HG02970 (cell line): ENCODE data around the gene CACNA1G.

Source experiments
- ATAC-seq: cut with Tn5 transposase; IDR thresholded peaks from one replicate; pipeline ENCODE4 v1.9.1; 2021; ENCODE audit warnings: mild to moderate bottlenecking, moderate library complexity, moderate number of reproducible peaks; ENCODE audit not compliant: unreplicated experiment, low FRiP score

CACNA1G gene

DNA sequence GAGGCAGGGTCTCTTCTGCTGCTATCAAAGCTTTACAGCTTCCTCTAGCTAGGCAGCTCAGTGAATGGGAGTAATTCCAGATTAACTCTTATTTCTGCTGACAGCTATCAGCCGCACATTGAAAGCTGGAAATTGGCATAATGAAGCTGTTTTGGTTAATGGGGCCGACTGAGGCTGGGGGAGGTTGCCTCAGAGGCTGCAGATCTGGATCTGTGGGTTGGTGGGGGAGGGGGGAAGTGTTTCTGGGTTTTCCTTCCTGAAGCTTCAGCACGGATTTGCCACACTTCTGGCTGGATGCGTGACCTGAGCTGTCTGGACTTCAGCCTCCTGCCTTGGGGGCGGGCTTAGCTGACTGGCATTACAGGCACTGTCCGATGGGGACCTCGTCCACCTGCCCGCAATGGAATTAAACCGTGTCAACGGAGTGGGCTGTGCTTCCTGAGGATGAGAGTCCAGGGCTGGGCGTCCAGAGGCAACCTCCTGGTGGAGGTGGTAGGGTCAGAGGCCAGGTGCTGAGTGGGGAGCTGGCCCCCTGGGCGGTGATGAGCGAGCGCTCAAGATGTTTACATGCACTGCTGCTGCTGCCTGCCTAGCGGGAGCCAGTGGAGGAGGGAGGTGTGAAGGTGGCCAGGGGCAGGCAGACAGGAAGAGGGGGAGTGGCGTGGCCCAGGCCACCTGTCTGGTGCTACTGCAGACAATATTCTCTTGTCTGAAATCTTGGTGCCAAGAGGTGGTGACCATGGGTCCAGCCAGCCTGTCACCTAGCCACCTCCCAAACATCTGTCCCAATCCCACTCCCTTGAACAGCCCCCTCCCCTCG lies 67.5 kb downstream of the CACNA1G start:
- no peak for ATAC-seq

- ATAC-seq: no peak
Measured at GRCh38 chr17:50629902-50630301, 69.4 kb downstream of the CACNA1G start.

- no peak for ATAC-seq
Measured at GRCh38 chr17:50630524-50631194, 70.1 kb downstream of the CACNA1G start.

DNA sequence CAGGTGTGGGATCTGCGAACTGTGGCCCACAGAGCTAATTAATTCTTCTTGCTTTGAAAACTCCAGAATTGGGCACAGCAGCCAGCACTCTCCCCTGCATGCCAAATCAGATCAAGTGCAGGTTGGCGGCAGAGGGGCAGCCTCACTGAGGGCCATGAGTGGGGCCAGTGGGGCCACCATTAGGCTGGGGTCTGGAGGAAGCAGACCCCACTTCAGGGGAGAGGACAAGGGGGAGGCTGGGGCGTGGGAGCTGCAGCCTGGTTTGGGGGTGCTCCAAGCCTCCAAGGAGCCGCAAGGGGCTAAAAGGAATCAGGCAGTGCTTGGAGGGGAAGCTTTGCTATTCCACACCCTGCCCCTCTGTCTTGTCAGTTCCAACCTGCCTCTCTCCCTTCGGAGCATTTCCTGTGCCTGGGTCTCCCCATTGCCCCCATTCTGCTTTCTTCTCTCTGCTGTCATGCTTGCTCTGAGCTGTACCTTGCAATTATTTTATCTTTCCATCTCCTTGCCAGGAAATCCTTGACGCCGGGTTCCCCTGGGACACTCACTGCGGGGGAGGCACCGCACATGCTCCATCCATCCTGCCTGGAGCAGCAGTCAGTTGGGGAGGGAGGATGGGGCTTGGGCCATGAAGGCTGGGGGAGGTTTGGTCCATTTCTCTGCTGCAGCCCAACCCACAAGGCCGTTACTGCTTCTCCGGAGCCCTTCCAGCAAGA lies 70.8 kb downstream of the CACNA1G start:
- ATAC-seq: no peak

DNA sequence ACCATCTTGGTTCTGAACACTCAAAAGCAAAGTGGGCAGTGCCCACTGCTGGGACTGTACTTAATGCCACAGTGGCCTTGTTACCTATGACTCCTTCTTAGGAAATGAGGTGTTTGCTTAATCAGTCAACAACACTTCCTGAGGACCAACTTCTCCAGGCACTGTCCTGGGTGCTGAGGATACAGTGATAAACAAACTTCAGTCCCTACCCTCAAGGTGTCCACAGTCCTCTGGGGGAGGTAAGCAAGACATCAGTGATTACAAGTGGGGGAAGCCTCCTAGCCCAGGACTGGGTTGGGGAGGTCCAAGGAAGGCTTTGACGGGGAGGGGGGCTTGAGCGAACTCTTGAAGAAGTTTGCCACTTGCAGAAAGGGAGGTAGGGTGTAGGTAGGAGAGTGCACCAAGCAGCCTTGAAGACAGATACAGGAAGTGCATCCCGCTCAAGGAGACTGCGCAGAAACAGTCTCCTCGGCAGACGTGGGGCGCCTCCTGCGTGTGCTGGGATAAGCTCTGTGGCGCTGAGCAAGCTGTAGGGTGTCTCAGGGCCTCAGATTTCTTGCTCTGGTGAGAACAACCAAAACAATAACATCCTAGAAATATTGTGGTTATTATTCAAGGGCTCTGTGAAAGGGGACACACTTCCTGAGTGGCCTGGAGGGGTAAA lies 71.5 kb downstream of the CACNA1G start:
- no peak for ATAC-seq

- ATAC-seq: no peak
Measured at GRCh38 chr17:50632637-50633036, 72.1 kb downstream of the CACNA1G start.

GRCh38 chr17:50633683-50634082 lies 73.2 kb downstream of the CACNA1G start:
- no peak for ATAC-seq

GRCh38 chr17:50634224-50634914 lies 73.9 kb downstream of the CACNA1G start, which contains the start of gene ABCC3:
Gene ABCC3, plus strand, starts transcription at chr17:50634881. Its CDS starts 56 bp downstream, at chr17:50634937.
- ATAC-seq: no peak

DNA sequence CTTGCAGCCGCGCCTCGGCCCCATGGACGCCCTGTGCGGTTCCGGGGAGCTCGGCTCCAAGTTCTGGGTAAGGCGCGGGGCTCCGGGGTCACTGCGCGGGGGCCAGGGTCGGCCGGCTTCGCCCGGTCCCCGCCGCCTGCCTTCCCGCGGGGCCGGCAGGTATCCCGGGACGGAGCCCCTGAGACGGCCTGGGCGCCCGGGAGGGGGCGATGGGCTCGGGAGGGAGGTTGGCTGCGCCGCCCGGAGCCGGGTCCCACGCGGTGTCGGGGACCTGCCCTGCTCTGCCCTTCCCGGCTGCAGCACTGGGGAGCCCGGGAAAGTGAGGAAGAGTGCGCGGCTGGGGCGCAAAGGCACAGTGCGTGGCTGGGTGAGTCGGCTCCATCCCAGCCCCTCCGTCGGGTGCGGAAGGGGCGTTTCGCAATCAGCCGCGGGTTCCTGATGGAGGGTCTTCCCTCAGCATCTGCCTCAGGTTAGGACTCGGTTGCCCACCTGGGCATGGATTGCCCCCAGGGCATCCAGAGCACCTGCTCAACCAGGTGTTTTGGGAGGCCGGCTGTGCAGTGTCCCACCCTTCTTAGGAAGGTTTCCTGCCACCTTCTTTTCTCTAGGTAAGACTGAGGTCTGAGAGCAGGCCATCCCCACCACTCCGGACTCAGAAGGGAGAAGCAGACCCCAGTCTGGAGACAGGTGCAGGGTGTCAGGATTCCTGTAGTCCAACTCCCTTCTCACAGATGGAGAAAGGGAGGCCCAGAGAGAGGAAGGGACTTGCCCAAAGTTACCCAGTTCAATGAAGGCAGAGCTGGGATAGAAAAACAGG lies 74.6 kb downstream of the CACNA1G start:
- ATAC-seq: no peak

DNA sequence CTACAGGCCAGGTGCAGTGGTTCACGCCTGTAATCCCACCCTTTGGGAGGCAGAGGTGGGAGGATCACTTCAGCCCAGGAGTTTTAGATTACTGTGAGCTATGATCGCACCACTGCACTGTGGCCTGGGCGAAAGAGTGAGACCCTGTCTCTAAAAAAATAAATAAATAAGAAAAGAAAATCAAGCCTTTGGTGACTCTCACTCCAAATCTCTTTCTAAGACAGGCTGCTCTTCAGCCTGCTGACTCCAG lies 75.1 kb downstream of the CACNA1G start:
- no peak for ATAC-seq

GRCh38 chr17:50635982-50636803 lies 75.7 kb downstream of the CACNA1G start:
- ATAC-seq: no peak

DNA sequence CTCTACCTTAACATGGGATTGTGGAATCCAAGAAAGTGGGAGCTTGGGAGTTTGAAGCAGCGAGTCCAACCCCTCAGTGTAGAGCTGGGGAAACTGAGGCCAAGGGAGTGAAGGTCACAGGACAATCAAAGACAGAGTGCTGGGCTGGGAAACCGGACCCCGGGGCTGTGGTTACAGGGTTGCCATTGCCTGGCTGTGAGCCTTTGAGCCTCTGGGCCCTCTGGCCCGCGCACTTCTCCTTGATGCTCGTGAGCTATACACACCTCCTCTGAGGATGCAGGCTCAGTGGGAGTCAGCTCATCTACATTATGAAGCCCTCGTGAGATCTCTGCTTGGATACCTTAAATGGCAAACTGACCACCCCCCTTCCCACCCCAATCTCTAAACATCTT lies 76.3 kb downstream of the CACNA1G start:
- ATAC-seq: no peak

GRCh38 chr17:50637829-50638605 lies 77.5 kb downstream of the CACNA1G start:
- ATAC-seq: no peak

GRCh38 chr17:50638606-50638965 lies 78.1 kb downstream of the CACNA1G start:
- ATAC-seq: no peak

- ATAC-seq: no peak
Measured at GRCh38 chr17:50638966-50639713, 78.6 kb downstream of the CACNA1G start.

DNA sequence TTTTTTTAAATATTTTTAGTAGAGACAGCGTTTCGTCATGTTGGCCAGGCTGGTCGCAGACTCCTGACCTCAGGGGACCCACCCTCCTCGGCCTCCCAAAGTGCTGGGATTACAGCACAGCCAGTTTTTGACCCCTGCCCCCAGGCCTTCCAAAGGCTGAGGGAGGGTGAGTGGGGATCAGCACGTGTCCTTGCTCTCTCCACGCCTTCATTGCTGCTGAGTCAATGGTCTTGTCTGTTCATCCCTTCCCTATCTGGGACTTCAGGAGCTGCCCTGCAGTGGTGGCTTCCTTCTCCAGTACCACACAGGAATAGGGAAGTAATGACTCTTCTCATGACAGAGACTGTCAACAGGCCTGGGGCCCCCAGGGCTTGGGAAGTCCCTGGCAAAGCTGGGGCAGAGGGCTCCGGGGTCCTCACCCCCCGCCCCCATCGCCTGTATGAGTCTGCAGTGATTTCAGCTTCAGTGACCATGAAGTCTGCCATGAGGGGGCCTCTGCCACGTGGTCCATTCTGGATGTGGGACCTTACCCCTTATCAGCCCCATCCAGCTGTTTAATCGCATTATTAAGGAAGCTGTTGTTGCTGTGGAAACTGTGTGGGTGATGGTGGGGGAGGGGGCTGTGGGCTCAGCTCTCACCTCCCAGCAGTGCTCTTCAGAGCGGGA lies 80.3 kb downstream of the CACNA1G start:
- ATAC-seq: no peak

DNA sequence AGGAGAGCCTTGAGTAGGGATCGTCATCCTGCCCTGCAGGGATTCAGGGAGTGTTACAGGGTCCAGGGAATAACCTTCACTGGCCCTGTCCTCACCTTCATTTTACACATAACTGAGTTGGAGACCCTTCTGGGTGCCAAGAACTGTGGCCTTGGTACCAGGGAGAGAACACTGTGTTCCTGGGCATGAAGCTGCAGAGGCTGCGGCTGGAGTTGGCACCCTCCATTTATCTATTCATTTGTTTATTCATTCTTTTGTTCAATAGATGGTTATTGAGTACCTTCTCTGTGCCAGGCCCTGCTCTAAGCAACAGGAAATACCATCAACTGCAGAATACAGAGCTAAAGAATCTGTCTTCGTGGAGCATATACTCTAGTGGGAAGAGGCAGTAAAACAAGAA lies 80.8 kb downstream of the CACNA1G start:
- no peak for ATAC-seq
